GM12878 (cell line): Measurements from ENCODE around the gene SMG6. TPM values are rescaled to one million over a fixed set of nuclear protein-coding genes. Genes with fewer than 3 reads are reported as not detected.

Source experiments
- BHLHE40 ChIP-seq, 2 experiments: fragments of 450-650 bp in 1 of 2; IDR thresholded peaks; 2 replicates each; pipeline ENCODE4 v1.6.1; 2011 to 2017; ENCODE audit warnings: low read depth in 2 of 2, borderline replicate concordance in 1 of 2, improper control_type of control experiment in 1 of 2, low read length in 1 of 2, mild to moderate bottlenecking in 1 of 2
- CBX5 ChIP-seq: sonication (generic); IDR thresholded peaks from 2 replicates; pipeline ENCODE4 v1.6.1; 2016; ENCODE audit warnings: low read depth, moderate library complexity, mild to moderate bottlenecking, inconsistent platforms
- EP300 ChIP-seq, 2 experiments: fragments of 150-350 bp in 1 of 2; IDR thresholded peaks; 2 replicates each; pipeline ENCODE4 v1.6.1; 2011 to 2012; ENCODE audit warnings: low read depth in 2 of 2, low read length in 2 of 2, borderline replicate concordance in 1 of 2, improper control_type of control experiment in 1 of 2, inconsistent platforms in 1 of 2; ENCODE audit not compliant: control insufficient read depth in 1 of 2
- HCFC1 ChIP-seq: fragments of 150-350 bp; IDR thresholded peaks from 2 replicates; pipeline ENCODE4 v1.6.1; 2014; ENCODE audit warnings: low read length
- IRF4 ChIP-seq: IDR thresholded peaks from 2 replicates; pipeline ENCODE4 v1.6.1; 2011; ENCODE audit warnings: low read depth, low read length
- IRF5 ChIP-seq: fragments of 450-650 bp; IDR thresholded peaks from 2 replicates; pipeline ENCODE4 v1.6.1; 2017; ENCODE audit warnings: borderline replicate concordance
- MEF2A ChIP-seq: IDR thresholded peaks from 2 replicates; pipeline ENCODE4 v1.6.1; 2011; ENCODE audit warnings: low read depth, mild to moderate bottlenecking, low read length, moderate library complexity; ENCODE audit not compliant: insufficient read depth
- NBN ChIP-seq: fragments of 450-650 bp; IDR thresholded peaks from 2 replicates; pipeline ENCODE4 v1.6.1; 2016
- NFYB ChIP-seq: IDR thresholded peaks from 2 replicates; pipeline ENCODE4 v1.6.1; 2011; ENCODE audit warnings: low read depth, mild to moderate bottlenecking, low read length, improper control_type of control experiment, moderate library complexity; ENCODE audit not compliant: insufficient read depth
- PKNOX1 ChIP-seq: fragments of 450-650 bp; IDR thresholded peaks from 2 replicates; pipeline ENCODE4 v1.6.1; 2016; ENCODE audit warnings: mild to moderate bottlenecking
- RAD51 ChIP-seq: fragments of 450-650 bp; IDR thresholded peaks from 2 replicates; pipeline ENCODE4 v1.6.1; 2016; ENCODE audit warnings: moderate library complexity, mild to moderate bottlenecking, inconsistent platforms
- SMARCA5 ChIP-seq: fragments of 450-650 bp; IDR thresholded peaks from 2 replicates; pipeline ENCODE4 v1.6.1; 2017; ENCODE audit warnings: mild to moderate bottlenecking
- SREBF1 ChIP-seq: IDR thresholded peaks from 2 replicates; pipeline ENCODE4 v1.6.1; 2012; ENCODE audit warnings: mild to moderate bottlenecking, low read length
- TAF1 ChIP-seq: IDR thresholded peaks from 2 replicates; pipeline ENCODE4 v1.6.1; 2011; ENCODE audit warnings: mild to moderate bottlenecking, low read depth, low read length, borderline replicate concordance
- USF2 ChIP-seq: IDR thresholded peaks from 2 replicates; pipeline ENCODE4 v1.6.1; 2011; ENCODE audit warnings: low read depth, low read length, improper control_type of control experiment, borderline replicate concordance
- ZNF274 ChIP-seq: IDR thresholded peaks from one replicate; pipeline ENCODE4 v1.8.0; 2011; ENCODE audit not compliant: insufficient read length, insufficient read depth
- ZNF384 ChIP-seq: IDR thresholded peaks from 2 replicates; pipeline ENCODE4 v1.6.1; 2012; ENCODE audit warnings: low read depth, mild to moderate bottlenecking, low read length, improper control_type of control experiment, borderline replicate concordance
- polyA plus RNA-seq, 11 experiments: library from polyadenylated mRNA; depleted of rRNA in 4 of 11; unstranded in 6 of 11; stranded (reverse) in 5 of 11; fragments of >200 nt; fragmentation: Nextera tagmentation in 4 of 11; fragmentation: Illumina TruSeq in 1 of 11; extraction: Ambion mirVana in 4 of 11; extraction: Trizol in 1 of 11; gene quantifications; 1 replicate in 1 of 11; 2 replicates in 10 of 11; pipeline versions ENCODE4 v1.2.1 to v1.2.3, GENCODE V29; 2011 to 2016; ENCODE audit warnings: inconsistent platforms in 2 of 11, missing spikeins in 2 of 11, low read depth in 1 of 11
- total RNA-seq, 4 experiments: library from RNA; depleted of rRNA in 3 of 4; stranded (reverse); fragments of >200 nt in 3 of 4; fragmentation: Illumina TruSeq in 1 of 4; extraction: Trizol in 1 of 4; gene quantifications; 2 replicates each; pipeline versions ENCODE4 v1.2.1 to v1.2.3, GENCODE V29; 2013 to 2021
- TF ChIP-seq, protein P1 (sequence below): fragments of 450-650 bp; formaldehyde crosslinking; IDR thresholded peaks from 2 replicates; pipeline ENCODE4 v1.4.0; 2022; ENCODE audit warnings: mild to moderate bottlenecking, moderate library complexity
- TF ChIP-seq, protein P2 (sequence below): fragments of 150-350 bp; IDR thresholded peaks from 2 replicates; pipeline ENCODE4 v1.6.1; 2016; ENCODE audit warnings: low read depth, low read length

SMG6 gene
- total and polyA plus RNA-seq, 10 of the 15 experiments (the other 5 are each of a cell fraction or from before 2014, with no cell fraction given) = 0.58 to 28.7 (median 15.7) TPM

- TF ChIP-seq IRF5 (no peak), RAD51 (0 out of 2 replicates have a peak, but pooled peaks have one; percentile 25), TAF1 (no peak; the same call in 1 of the 2 replicates), MEF2A (0 out of 2 replicates have a peak, but pooled peaks have one; percentile 71), USF2 (no peak), SMARCA5 (no peak), ZNF384 (no peak), SREBF1 (no peak), PKNOX1 (peak; percentile 48; the same call in 1 of the 2 replicates), CBX5 (peak; percentile 29; the same call in 1 of the 2 replicates), NFYB (no peak), NBN (peak; percentile 68; the same call in 1 of the 2 replicates), EP300 (IDR thresholded peaks at IDR 0.05; ENCODE audit: borderline replicate concordance in 1 of 2, control insufficient read depth in 1 of 2, low read depth in 2 of 2, low read length in 2 of 2) (peak; percentile 91 to 95), HCFC1 (no peak), ZNF274 (no peak), BHLHE40 (IDR thresholded peaks at IDR 0.05; ENCODE audit: borderline replicate concordance in 1 of 2, low read depth in 2 of 2, low read length in 1 of 2) (peak; percentile 74 to 76), IRF4 (peak; percentile 99)
- TF ChIP-seq, protein P1, sequence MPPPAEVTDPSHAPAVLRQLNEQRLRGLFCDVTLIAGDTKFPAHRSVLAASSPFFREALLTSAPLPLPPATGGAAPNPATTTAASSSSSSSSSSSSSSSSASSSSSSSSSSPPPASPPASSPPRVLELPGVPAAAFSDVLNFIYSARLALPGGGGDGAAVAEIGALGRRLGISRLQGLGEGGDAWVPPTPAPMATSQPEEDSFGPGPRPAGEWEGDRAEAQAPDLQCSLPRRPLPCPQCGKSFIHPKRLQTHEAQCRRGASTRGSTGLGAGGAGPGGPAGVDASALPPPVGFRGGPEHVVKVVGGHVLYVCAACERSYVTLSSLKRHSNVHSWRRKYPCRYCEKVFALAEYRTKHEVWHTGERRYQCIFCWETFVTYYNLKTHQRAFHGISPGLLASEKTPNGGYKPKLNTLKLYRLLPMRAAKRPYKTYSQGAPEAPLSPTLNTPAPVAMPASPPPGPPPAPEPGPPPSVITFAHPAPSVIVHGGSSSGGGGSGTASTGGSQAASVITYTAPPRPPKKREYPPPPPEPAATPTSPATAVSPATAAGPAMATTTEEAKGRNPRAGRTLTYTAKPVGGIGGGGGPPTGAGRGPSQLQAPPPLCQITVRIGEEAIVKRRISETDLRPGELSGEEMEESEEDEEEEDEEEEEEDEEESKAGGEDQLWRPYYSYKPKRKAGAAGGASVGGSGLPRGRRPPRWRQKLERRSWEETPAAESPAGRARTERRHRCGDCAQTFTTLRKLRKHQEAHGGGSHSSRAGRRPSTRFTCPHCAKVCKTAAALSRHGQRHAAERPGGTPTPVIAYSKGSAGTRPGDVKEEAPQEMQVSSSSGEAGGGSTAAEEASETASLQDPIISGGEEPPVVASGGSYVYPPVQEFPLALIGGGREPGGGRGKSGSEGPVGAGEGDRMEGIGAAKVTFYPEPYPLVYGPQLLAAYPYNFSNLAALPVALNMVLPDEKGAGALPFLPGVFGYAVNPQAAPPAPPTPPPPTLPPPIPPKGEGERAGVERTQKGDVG (CRISPR knock-in tag) = 0 out of 2 replicates have a peak, but pooled peaks have one; percentile 63
- TF ChIP-seq, protein P2, sequence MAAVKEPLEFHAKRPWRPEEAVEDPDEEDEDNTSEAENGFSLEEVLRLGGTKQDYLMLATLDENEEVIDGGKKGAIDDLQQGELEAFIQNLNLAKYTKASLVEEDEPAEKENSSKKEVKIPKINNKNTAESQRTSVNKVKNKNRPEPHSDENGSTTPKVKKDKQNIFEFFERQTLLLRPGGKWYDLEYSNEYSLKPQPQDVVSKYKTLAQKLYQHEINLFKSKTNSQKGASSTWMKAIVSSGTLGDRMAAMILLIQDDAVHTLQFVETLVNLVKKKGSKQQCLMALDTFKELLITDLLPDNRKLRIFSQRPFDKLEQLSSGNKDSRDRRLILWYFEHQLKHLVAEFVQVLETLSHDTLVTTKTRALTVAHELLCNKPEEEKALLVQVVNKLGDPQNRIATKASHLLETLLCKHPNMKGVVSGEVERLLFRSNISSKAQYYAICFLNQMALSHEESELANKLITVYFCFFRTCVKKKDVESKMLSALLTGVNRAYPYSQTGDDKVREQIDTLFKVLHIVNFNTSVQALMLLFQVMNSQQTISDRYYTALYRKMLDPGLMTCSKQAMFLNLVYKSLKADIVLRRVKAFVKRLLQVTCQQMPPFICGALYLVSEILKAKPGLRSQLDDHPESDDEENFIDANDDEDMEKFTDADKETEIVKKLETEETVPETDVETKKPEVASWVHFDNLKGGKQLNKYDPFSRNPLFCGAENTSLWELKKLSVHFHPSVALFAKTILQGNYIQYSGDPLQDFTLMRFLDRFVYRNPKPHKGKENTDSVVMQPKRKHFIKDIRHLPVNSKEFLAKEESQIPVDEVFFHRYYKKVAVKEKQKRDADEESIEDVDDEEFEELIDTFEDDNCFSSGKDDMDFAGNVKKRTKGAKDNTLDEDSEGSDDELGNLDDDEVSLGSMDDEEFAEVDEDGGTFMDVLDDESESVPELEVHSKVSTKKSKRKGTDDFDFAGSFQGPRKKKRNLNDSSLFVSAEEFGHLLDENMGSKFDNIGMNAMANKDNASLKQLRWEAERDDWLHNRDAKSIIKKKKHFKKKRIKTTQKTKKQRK = no peak
Observed at GRCh38 chr17:2253768-2254406, 49.7 kb downstream of the SMG6 start (continued).
